ENCODE measurements around the gene CELSR2.
"Not testable (repeated sequence)": the region's sequence is repeated elsewhere in the genome, so short reads cannot be mapped to it uniquely, and the experiment has no call there.

CELSR2 gene

DNA sequence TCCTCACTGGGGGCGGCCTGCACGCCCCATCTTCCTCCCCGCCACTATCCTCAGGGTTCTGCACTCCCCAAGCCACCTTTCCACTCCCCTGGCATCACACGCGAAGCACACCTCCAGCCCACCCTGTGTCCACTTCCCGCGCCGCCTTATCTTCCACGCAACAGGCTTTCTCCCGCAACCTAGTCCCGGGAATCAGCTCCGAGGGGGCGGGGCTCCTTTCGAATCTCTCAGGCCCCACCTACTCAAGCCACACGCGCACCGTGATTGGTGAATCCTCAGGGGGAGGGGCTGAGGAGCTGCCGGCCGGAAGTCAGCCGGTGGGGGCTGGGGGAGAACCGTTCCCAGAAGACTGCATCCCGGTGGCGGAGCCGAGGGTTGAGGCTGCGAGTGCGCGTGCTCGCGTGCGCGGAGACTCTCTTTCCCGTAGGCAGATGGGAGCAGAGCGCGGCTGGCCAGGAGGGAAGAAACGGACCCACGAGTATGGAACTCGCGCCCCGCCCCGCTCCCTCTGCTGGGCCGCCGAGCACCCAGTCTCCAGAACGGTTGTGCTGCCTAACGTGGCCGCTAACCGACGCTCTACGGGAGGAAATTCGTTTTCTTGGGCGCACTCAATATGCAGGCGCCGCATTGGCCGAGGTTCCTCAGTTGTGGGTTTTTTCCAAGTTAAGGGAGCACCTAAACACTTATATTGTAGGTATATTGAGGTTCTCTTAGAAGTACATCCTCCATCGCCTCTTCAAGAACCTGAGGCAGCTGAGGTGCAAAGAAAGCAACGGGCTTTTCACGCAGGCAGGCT lies 33.8 kb downstream of the CELSR2 start, which contains the start of gene PSRC1:
Gene PSRC1 (minus strand): TSS at position 194 of the 796 bp plus-strand sequence.
- FAIRE-seq = no peak

DNA sequence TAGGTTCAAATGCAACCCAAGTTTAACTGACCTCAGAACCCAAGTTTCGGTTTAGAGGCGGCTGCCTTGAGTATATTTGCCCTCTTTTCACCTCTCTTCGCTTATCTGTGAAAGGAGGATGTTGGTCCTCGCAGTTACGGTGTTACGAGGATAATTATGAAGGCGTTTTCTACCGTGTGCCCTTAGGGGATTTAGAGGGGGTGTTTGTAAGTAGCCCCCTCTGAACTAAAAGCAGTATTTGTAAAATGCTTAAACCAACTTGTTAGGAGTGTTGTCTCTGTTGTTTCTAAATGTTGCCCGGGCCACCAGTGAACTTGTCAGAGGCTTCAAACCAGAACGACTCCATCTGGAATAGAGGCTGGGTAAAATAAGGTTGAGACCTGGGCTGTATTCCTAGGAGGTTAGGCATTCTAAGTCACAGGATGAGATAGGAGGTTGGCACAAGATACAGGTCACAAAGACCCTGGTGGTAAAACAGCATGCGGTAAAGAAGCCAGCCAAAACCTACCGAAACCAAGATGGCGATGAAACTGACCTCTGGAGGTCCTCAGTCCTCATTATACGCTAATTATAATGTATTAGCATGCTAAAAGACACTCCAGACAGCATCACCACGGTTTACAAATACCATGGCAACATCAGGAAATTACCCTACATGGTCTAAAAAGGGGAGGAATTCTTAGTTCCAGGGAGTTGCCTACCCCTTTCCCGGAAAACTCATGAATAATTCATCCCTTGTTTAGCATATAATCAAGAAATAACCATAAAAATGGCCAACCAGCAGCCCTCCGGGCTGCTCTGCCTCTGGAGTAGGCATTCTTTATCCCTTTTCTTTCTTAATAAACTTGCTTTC lies 34.6 kb downstream of the CELSR2 start:
- TF ChIP-seq, protein P1, sequence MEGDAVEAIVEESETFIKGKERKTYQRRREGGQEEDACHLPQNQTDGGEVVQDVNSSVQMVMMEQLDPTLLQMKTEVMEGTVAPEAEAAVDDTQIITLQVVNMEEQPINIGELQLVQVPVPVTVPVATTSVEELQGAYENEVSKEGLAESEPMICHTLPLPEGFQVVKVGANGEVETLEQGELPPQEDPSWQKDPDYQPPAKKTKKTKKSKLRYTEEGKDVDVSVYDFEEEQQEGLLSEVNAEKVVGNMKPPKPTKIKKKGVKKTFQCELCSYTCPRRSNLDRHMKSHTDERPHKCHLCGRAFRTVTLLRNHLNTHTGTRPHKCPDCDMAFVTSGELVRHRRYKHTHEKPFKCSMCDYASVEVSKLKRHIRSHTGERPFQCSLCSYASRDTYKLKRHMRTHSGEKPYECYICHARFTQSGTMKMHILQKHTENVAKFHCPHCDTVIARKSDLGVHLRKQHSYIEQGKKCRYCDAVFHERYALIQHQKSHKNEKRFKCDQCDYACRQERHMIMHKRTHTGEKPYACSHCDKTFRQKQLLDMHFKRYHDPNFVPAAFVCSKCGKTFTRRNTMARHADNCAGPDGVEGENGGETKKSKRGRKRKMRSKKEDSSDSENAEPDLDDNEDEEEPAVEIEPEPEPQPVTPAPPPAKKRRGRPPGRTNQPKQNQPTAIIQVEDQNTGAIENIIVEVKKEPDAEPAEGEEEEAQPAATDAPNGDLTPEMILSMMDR (IDR thresholded peaks at IDR 0.05; ENCODE audit: insufficient read depth, missing control alignments) = no peak
- DNase-seq (ENCODE audit: insufficient read length, low spot score) (no peak), FAIRE-seq (no peak)

More for the DNA sequence above, 33.8 kb downstream of the CELSR2 start, which contains the start of gene PSRC1:
- TF ChIP-seq, protein P1 (IDR thresholded peaks at IDR 0.05; ENCODE audit: insufficient read depth, missing control alignments) = peak; percentile 25
- peak; percentile 99 for DNase-seq (ENCODE audit: insufficient read length, low spot score)

DNA sequence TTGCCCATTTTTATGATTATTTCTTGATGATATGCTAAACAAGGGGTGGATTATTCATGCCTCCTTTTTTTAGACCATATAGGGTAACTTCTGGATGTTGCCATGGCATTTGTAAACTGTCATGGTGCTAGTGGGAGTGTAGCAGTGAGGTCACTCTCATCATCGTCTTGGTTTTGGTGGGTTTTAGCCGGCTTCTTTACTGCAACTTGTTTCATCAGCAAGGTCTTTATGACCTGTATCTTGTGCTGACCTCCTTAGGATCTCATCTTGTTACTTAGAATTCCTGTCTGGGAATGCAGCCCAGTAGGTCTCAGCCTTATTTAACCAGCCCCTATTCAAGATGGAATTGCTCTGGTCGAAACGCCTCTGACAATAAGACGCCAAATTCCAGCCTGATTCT lies 37.4 kb downstream of the CELSR2 start:
- DNase-seq (ENCODE audit: insufficient read length, low spot score); FAIRE-seq: not testable (repeated sequence)

DNA sequence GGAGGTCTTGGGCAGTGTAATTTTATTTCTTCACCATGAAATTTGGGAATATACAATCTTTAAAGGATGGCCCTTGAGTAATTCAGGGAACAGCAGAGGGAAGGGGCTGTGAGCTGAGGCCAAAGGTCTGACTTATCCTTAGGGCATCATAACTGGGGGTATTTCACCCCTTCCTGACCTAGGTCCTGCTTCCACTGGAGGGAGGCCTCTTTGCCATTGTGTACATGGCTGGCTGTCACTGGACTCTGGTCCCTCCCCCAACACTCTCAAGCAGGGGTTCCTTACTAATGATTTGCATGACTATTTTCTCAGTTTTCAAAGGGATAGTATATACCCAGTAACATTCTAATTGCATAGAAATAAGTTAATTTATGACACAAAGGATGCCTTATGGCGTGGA lies 40.8 kb downstream of the CELSR2 start:
- no peak for DNase-seq (ENCODE audit: insufficient read length, low spot score)
- no peak for FAIRE-seq
- TF ChIP-seq, protein P1 (IDR thresholded peaks at IDR 0.05; ENCODE audit: insufficient read depth, missing control alignments) = no peak

DNA sequence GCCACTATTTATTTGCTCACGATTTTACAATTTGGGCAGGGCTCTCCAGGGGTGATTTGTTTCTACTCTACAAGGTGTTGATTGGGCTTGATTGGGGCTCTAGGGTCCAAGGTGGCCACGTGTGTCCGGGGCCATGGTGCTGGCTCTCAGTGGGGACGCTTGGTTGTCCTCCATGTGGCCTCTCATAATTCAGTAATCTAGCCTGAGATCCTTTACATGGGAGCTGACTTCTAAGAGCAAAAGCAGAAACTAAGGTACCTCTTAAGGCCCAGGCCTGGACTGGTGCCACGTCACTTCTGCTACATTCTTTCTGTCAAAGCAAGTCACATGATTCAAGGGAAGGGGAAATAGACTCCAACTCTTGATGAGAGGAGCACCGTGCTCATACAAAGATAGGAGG lies 41.7 kb downstream of the CELSR2 start:
- no peak for DNase-seq (ENCODE audit: insufficient read length, low spot score)
- TF ChIP-seq, protein P1 (IDR thresholded peaks at IDR 0.05; ENCODE audit: insufficient read depth, missing control alignments) = no peak
- FAIRE-seq = no peak

DNA sequence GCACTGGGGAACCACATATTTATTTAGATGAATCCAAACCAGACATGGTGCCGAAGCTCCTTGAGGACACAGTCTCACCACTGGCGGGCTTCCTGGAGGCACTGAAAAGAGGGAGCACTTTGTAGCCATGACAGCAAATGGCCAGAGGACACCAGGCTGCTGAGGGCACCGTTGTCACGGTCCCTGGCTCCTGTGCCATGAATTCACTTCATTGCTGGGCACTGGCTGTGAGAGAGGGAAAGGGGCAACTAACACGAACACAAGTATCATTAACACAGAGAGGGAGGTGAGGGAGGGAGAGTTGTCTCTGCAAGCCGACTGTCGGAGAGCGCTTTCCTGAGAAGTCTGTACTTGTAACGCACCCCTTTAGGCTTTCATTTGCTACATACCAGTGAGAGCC lies 43.0 kb downstream of the CELSR2 start:
- no peak for FAIRE-seq
- TF ChIP-seq, protein P1 (IDR thresholded peaks at IDR 0.05; ENCODE audit: insufficient read depth, missing control alignments) = no peak
- DNase-seq (ENCODE audit: insufficient read length, low spot score) = no peak

DNA sequence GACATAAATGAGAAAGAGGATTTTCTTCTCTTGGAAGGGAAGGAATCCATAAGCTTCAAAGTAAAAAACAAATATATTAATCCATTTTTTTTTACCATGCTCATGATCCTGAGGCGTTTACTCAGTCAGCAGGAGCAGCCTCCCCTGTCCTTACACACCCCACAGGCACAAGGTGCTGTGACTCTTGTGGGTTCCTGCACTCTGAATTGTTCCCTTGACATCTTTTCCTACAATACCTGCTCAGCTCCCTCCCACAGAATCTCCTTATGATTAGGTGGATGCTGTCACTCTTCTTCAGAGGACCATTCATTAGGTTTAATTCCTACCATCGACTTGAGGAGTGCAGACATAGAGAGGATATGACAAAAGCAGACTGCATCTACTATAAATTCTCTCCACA lies 43.7 kb downstream of the CELSR2 start:
- DNase-seq (ENCODE audit: insufficient read length, low spot score) = no peak
- TF ChIP-seq, protein P1 (IDR thresholded peaks at IDR 0.05; ENCODE audit: insufficient read depth, missing control alignments) = no peak
- FAIRE-seq = no peak
